HT-29 (cell line): ENCODE results near the gene KRTAP10-1. TPM values are rescaled to one million over a fixed set of nuclear protein-coding genes. Genes with fewer than 3 reads are reported as not detected.
A peak's percentile ranks its signal among the peaks of the same experiment; 100 is the strongest.

ENCODE experiments used
- DNase-seq: peaks from one replicate; pipeline ENCODE4 v3.0.0-alpha.2; 2015; ENCODE audit warnings: low spot score
- total RNA-seq: library from RNA; depleted of rRNA; stranded (reverse); fragments of >200 nt; shearing (Covaris generic); gene quantifications from 2 replicates; pipeline ENCODE4 v1.2.3, GENCODE V29; 2014

KRTAP10-1 gene
- total RNA-seq, 1 experiment from 2014 or later, result not detected

DNA sequence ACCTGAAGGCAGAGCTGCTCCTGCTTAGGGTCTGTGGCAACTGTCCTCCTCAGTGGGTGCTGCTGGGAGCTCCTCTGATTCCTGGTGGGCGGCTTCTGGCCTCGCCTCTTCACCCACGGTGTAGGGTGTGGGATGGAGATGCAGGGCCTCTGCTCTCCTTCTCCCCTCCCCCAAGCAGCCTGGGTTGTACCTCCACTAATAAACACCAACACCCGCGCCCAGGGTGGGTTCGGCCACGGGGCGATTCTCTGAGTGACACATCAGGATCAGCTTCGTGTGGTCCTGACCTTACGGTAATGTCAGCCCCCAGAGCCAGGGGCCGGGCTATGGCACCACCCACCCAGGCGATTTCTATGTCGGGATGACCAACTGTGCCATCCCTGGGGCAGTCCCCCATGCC, 23.7 kb downstream of the KRTAP10-1 start:
- DNase-seq, result no peak

DNA sequence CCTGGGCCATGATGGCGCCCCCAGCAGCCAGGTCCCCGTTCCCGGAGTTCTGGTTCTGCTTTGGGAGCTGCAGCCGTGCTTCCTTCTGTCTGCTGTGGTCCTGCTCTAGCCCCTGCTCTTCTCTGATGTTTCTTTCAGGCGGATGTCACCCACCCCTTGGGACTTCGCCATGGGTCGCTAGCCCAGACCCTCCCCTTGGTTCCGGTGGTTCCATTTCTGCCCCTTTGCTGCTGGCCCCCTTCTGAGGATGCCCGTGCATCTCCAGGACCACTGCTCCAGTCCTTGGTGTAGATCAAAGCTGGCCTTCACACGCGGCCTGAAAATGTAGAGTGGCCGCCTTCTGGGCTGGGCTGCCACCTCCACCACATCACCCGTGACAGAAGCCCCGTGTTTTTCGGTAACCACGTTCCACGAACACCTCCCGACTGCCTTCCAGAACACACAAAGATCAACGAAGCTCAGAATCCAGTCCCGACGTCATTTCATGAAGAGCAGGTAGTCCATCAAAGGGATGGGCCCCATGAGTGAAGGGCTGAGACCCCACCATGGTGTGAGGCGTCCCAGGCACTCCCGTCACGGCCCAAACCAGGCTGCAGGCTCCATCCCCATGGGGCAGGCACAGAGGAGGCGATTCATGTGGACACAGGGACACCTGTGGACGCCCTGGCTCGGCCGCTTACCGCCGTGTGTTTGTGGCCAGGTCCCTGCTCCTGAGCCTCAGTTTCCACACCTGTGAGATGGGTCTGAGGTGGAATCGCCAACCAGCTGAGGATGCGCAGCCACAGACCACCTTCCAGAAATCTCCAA, 24.4 kb downstream of the KRTAP10-1 start:
- DNase-seq, result no peak

DNA sequence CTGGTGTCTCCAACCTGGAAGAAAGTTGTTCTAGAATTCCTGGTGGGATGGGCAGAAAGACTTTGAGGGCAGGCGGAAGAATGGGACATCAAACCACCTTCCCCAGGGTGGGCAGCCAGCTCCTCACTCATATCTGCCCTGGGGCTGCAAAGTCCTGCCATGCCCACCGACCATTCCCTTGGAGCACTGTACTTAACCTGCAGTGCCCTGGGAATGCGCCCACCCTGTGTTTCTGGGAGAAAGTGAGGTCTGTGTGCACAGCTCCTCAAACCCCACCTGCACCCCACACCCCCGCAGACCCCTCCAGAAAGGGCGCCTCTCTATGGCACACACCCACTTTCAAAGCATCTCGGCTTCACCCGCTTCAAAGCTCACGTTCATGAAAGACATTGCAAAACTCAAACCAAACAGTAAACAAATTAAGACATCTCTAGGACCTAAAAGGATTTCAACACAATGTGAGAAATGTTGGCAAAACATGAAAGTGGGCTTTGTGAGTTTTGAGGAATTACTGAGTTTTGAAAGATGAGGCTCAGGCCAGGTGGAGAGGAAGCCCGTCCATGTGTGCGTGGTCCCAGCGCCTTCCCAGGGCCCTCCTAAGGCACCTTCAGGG, 25.1 kb downstream of the KRTAP10-1 start:
- no peak for DNase-seq

DNA sequence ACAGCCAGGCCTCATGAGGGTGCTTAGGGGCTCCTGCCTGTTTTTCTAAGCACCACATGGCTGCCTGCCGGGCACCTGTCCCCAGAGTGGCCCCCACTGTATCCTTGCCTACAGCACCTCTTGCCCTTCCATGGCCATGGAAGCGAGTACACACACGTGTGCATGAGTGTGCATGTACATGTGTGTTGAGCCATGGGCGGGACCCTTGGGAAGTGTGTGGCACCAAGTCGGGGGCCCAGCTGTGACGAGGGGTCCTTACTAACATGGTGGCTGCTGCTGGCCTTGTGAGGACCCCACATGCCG, 25.8 kb downstream of the KRTAP10-1 start:
- DNase-seq, result no peak

DNA sequence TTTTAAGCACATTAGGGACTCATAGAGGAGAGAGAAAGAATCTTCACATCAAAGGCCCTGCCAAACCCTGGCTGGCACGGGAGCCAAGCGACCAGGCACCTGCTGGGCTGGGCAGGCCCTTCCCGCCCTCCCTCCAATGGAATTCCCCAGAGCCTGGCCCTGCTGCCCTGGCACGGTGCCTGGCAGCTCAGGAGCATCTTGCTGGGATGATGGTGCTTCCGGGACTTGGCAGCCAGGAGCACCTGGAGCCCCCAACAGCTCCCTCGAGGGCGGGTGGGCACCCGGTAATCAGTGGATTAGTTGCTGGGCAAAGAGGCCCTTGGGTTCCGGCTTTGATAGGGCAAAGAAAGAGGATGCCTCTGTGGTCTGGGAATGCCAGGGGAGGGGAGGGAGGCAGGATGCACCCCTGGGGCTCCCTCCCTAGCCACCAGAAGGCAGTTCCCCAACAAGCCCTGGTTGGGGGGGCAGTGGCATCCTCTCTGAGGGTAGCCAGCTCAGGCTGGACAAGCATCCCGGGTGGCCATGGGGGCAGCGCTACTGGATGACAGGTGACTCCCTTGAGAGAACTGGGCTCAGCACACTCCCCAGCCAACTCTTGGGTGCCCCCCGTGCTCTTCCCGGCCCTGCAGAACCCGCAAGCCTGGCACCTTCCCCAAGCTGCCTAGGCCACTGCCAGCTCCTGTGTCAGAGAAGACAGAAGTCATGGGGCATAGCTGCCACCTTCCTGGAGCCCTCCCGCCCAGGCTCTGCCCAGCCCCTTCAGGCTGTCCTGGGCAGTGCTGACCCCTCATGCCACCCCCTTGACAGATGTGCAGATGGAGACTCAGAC, 26.4 kb downstream of the KRTAP10-1 start:
- peak; percentile 37 for DNase-seq

DNA sequence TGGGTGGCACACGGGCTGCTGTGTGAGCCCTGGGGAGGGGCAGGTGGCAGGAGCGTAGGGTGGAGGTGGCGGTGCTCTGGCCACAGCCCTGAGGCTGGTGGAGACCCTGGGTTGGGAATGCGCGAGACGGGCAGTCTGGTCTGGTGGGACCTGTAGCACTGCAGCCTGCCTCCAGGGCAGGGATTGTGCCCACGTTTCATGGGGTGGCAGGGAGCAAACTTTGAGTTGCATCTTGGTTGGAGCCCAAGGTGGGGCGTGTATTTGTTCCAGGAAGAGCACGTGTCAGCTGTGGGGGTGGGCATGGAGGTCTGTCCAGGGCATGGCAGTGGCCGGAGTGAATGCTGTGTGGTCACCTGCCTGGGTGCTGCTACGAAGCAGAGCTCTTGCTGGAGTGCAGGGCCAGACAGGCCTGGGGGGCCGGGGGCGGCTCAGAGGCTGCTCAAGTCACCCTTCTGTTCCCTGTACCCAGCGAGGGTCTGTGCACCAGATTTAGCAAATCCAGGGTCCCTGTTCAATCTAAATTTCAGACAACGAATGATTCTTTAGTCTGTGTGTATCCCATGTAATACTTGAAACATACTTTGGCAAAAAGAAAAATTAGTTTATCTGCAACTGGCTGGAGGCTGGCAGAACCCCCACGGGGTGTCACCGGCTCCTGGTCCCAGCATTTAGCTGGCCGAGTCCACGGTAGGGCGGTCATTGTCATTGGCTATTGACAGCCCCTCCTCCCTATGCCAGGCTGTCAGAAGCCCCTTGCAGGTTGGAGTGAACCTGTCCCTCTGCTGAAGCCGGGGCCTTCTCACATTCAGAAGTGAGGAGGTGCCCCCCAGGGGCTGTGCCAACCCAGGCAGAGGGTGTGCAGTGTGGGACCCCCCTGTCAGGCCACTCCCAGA, 27.3 kb downstream of the KRTAP10-1 start:
- no peak for DNase-seq

DNA sequence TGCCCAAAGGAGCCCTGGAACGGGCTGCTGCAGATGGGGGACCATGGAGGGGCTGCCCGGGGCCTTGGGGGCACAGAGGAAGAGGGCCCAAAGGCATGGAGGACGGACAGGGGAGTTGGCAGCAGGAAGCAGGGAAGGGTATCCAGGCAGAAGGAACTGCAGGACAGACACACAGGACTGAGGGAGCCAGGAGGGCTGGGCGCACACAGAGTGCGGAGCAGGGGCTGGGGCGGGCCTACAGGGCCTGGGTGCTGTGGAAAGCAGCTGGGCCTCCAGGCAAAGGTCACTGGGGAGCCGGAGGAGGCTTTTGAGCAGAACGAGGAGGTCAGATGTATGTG, 28.1 kb downstream of the KRTAP10-1 start:
- no peak for DNase-seq

DNA sequence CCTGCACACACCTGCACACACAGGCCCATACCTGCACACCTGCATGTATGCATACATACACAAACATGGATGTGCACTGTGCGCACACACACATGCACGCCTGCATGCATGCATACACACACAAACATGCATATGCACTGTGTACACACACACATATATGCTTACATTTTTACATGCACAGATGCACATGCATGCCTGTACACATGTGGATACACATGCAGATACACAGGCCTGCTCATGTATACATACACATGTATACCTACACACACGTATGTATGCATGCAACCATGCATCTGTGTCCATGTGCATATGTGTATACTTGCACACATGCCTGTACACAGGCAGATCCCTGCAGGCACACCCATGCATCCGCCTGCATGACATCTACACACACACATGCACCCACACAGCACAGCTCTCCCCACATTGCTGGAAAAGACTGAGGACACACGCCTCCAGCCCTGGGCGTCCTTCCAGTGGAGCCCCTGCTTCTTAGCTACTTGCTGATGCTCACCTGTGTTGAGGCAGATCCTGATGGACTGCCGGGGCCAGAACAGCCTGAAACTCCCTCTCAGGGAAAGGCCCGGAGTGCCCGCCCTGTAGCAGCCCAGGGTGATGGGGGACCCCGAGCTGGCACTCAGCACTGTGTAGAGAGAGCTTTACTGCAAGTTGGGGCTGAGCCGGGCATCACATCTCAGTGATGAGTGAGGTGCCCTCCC, 28.6 kb downstream of the KRTAP10-1 start:
- no peak for DNase-seq

DNA sequence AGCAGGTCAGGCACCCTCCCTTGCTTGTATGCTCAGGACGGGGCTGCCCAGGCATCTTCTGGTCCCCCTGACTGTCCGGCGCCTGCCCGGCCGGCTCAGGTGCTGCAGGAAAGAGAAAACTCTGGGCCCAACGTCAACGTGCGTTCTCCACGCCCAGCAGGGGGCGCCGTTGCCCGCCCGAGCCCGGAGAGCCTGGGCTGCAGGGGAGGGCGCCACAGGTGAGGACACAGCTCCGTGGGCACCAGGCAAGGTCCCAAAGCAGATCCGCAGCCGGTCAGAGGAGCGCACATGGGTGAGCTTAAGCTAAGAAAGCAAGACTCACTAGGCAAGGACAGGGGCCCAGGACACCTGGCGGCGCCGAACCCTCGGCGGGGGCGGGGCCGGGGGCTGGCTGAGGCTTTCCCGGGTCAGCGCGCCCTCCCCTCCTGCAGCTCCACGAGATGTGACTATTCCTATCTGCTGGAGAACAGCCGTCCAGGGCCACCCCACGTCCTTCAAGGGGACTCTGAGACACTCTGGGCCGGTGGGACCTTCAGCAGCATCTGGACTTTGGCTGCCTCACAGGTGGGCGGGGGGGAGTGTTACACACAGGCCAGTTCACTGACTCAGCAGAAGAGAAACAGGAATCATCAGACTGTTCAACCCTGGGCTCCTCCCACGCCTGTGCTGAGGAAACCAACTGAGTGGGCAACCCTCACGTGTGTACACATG, 29.3 kb downstream of the KRTAP10-1 start:
- peak; percentile 54 for DNase-seq

DNA sequence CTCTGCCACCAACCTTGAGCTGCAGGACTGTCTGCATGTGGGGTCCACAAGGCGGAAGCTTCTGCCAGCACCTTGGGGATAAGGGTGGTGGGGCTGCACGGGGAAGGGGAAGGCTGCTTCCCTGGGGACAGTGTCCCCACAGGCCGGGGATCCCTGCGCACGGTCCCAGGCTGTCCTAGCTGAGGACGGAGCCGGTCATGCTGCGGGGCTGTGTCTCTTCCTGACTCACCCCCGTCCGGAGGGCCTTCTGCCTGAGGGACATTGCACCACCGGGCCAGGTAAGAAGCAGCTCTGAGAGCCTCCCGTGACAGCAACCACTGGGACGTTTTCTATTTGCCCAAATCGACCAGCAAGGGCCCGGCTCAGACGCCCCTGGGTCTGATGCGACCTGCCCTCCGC, 29.9 kb downstream of the KRTAP10-1 start:
- no peak for DNase-seq

DNA sequence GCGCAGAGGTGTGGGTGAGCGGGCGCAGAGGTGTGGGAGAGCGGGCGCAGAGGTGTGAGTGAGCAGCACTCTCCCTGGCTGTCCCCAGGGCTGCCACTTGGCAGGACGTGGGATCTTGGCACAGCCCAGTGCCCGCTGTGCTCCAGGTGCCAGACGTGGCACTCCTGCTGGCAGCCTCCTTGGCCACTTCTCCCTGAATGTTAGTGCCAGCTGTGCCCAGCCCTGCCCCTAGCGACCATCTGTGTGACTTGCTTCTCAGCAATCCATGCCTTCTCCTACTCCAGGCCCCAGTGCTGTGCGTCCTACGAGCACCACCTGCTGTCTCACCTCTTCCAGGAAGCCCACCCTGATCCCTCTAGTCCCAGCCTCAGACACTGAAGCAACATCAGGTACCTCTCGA, 30.5 kb downstream of the KRTAP10-1 start:
- DNase-seq, result peak; percentile 64

DNA sequence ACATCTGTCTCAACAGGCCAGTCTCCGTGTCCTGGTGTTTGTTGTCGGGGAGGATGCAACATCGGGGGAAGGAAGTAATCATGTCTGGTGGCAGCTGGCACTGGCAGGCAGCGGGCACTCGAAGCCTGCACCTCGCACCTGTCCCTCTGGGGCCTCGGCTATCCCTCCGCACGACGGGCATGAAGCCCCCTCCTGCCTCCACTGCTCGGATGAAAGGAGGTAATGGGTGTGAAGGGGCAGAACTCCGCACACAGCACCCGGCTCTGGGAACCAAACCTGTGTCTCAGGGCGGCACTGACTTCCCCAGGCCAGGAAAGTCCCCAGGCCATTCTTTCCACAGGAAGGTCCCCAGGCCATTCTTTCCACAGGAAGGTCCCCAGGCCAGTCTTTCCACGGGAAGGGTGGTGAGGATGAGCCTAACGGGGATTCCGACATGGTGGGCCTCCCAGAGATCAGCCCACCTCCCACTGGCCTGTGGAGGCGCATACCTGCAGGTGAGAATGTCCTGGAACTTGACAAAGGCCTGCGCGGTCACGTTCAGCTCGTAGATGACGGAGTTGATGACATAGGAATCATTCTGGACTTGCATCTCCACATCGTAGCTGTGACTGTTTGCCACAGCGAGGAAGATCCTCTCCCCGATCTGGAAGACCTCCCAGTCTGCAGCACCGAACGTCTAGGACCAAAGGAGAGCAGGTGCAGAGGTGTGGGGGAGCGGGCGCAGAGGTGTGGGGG, 31.1 kb downstream of the KRTAP10-1 start:
- no peak for DNase-seq

DNA sequence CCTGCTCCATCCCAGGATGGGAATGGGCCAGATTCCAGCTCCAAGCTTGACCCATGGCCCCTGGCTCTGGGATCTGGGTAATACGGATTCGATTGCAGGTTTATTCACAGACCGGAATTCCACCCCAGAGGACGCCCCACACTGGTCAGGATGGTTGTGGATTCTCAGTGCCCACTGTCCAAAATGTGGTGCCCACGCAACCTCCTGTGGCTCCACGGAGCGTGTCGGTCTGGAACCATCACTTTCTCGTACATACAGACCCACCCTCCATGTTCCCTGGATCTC, 31.6 kb downstream of the KRTAP10-1 start:
- no peak for DNase-seq

DNA sequence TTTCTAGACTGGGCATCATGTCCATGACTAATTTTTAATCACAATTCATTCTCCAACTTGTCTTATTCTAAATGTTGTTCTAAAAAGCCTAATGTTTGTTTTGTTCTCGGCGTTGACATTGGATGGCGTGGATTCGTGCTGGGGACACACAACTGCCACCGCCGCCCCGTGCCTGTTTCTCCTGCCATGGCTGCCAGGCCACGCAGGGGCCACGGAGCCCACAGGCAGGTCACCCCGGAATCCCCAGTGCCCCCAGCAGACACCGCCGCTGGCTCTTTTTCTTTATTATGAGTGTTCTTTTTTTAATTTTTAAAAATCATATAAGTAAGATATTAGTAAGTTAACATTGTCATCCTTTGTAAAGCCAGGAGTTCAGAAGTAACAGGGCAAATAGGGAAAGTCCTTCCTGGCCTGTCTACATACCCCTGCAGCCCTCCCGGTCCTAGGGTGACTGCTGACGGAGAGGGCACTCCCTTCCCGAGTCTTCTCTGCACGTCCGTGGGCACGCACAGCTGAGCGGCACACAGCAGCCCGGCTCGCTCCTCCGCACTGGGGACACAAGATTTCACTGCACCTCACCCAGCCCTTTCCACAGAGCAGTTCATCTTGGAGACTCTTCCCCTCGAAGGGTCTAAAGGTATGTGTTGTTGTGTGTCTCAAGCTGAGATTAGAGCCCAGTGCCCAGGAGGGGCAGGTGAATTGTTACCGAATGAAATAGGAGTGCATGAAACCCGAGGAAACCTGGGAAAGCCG, 32.1 kb downstream of the KRTAP10-1 start:
- DNase-seq, result no peak

DNA sequence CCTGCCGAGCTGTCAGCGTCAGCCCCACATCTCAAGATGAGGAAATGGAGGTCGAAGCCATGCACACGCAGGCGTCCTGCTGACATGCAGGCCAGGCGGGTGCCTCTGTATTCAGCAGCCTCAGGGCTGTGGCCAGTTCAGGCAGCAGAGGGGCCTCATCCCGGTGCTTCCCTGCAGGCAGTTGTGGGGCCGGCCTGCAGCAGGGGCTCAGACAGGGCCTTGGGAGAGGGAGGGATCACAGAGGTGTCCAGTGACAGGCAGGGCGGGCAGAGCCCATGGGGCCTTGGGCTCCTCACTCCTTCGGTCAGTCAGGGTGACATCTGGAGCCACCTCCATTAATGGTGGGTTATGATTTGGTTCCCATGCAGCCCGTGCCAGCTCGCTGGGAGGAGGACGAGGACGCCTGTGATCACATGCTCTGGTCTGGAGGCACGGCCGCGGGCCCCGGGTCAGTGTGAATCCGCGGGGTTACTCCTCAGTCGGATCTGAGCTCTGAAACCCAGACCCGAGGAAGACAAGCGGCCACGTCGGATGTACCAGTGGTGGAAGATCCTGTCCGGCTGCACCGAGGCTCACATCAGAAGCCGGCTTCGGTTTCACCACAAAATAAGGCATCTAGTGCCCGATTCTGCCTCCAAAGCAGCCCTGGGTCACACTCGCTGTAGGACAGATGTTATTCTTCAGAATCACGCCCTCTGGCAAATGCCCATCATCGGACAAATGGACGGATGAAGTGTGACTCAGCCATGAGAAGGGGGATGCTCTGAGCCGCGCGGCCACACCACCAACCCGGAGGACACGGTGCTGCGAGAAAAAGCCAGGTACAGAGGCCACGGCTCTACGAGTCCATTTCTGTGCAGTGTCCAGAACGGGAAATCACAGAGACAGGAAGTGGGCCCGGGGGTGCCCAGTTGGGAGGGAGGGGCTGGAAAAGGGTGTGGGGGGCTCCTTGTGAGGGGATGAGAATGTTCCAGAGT, 33.4 kb downstream of the KRTAP10-1 start:
- no peak for DNase-seq

DNA sequence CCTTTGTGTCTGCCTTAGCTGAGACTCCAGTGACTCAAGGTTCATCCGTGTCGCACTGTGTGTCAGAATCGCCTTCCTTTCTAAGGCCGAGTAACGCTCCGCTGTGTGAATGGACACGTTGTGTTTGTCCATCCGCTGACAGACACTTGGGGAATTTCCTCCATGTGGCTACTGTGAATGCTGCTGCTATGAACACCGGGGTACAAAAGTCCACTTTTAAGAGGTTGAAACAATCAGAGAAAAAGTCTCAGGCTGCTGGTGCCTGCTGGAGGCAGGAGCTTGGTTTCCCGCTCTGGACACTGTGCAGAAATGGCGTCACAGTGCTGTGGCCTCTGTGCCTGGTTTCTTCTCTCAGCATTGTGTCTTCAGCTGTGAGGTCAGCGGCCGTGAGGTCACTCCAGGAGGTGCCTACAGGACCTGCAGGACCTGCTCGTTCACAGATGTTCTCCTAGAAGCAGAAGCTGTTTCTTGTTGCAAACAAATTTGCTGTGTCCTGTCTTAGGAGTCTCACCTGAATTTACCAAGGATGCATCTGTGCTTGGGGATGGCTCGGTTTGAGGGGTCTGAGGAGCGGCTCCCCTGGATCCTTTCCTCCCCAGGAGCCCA, 34.2 kb downstream of the KRTAP10-1 start:
- no peak for DNase-seq

DNA sequence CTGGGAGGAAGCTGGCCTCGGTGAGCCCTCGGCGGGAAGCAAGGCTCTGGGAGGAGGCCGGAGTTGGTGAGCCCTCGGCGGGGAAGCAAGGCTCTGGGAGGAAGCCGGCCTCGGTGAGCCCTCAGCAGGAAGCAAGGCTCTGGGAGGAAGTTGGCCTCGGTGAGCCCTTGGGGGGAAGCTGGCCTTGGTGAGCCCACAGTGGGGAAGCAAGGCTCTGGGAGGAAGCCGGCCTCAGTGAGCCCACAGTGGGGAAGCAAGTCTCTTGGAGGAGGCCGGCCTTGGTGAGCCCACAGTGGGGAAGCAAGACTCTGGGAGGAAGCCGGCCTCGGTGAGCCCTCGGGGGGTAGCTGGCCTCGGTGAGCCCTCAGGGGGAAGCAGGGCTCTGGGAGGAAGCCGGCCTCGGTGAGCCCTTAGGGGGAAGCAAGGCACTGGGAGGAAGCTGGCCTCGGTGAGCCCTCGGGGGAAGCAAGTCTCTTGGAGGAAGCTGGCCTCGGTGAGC, 36.0 kb downstream of the KRTAP10-1 start:
- no peak for DNase-seq
